H1 (cell line): ENCODE measurements around the gene ZNF581. TPM values are rescaled to one million over a fixed set of nuclear protein-coding genes. Genes with fewer than 3 reads are reported as not detected.

Source experiments
- BCL11A ChIP-seq, 2 experiments: IDR thresholded peaks; one replicate each; pipeline ENCODE4 v1.6.1; 2011; ENCODE audit warnings: low read depth in 2 of 2, low read length in 2 of 2, mild to moderate bottlenecking in 2 of 2
- BRCA1 ChIP-seq: IDR thresholded peaks from 2 replicates; pipeline ENCODE4 v1.6.1; 2012; ENCODE audit warnings: low read depth, low read length, improper control_type of control experiment
- CEBPB ChIP-seq: IDR thresholded peaks from 2 replicates; pipeline ENCODE4 v1.6.1; 2012; ENCODE audit warnings: low read depth, low read length
- CREB1 ChIP-seq: IDR thresholded peaks from 2 replicates; pipeline ENCODE4 v1.6.1; 2012; ENCODE audit warnings: inconsistent platforms
- CTCF ChIP-seq, 3 experiments: IDR thresholded peaks; 1 replicate in 2 of 3; 2 replicates in 1 of 3; pipeline versions ENCODE4 v1.5.1 to v1.6.1; 2011; ENCODE audit warnings: low read length in 3 of 3, mild to moderate bottlenecking in 3 of 3, inconsistent platforms in 2 of 3, low read depth in 1 of 3, moderate library complexity in 1 of 3; ENCODE audit not compliant: insufficient read depth in 1 of 3; ENCODE audit errors: control extremely low read depth in 1 of 3
- MAX ChIP-seq: IDR thresholded peaks from 2 replicates; pipeline ENCODE4 v1.6.1; 2012; ENCODE audit warnings: inconsistent platforms
- POLR2AphosphoS5 ChIP-seq: IDR thresholded peaks from 2 replicates; pipeline ENCODE4 v1.6.1; 2011; ENCODE audit warnings: low read depth, low read length
- polyA plus RNA-seq, 7 experiments: library from polyadenylated mRNA; depleted of rRNA in 3 of 7; stranded (reverse) in 5 of 7; unstranded in 2 of 7; fragments of >200 nt in 5 of 7; fragments of 200-250 nt in 2 of 7; gene quantifications; 1 replicate in 5 of 7; 2 replicates in 1 of 7; 4 replicates in 1 of 7; pipeline versions ENCODE4 v1.2.1 to v1.2.3, GENCODE V29; 2011 to 2013; ENCODE audit warnings: missing spikeins in 2 of 7, mixed read lengths in 2 of 7
- total RNA-seq: library from RNA; stranded (reverse); fragmentation: NEBNext Ultra II Directional; extraction: Animal tissue kit (Norgen Biotek cat#: 25700); gene quantifications from 2 replicates; pipeline ENCODE4 v1.2.1, GENCODE V29; 2021

ZNF581 gene
- total and polyA plus RNA-seq, 2 of the 8 experiments (the other 6 are each of a cell fraction or from before 2014, with no cell fraction given): 73.0 to 76.1 TPM

- TF ChIP-seq CTCF (IDR thresholded peaks at IDR 0.05; ENCODE audit: control extremely low read depth in 1 of 3, insufficient read depth in 1 of 3, low read depth in 1 of 3, low read length in 3 of 3) (no peak), MAX (no peak), BCL11A (IDR thresholded peaks at IDR 0.05; ENCODE audit: low read depth in 2 of 2, low read length in 2 of 2) (no peak), CEBPB (no peak), BRCA1 (no peak), POLR2AphosphoS5 (no peak), CREB1 (no peak)
Observed at GRCh38 chr19:55644191-55644833, 863 bp downstream of the ZNF581 start (continued).
